ENCODE measurements around the gene DYNLT3.

DNA sequence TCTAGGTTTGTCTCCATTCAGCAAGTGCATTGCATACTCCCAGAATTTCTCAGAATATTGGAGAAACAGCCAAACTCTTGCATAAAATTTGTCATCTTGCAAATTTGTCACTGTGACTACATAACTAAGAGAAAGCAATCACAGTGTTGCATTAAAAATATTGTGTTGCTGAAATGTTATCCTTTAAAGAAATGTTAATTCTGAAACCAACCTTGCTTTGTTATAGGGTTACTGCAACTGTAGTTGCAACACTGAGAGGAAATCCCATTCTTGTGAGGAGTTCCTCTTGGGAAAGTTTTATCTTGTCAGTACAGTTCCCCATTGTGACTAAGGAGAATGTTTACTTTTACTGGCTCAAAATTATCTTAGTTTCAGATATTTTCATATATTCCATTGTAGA, 46.7 kb downstream of the DYNLT3 start:
- TF ChIP-seq, protein P1, sequence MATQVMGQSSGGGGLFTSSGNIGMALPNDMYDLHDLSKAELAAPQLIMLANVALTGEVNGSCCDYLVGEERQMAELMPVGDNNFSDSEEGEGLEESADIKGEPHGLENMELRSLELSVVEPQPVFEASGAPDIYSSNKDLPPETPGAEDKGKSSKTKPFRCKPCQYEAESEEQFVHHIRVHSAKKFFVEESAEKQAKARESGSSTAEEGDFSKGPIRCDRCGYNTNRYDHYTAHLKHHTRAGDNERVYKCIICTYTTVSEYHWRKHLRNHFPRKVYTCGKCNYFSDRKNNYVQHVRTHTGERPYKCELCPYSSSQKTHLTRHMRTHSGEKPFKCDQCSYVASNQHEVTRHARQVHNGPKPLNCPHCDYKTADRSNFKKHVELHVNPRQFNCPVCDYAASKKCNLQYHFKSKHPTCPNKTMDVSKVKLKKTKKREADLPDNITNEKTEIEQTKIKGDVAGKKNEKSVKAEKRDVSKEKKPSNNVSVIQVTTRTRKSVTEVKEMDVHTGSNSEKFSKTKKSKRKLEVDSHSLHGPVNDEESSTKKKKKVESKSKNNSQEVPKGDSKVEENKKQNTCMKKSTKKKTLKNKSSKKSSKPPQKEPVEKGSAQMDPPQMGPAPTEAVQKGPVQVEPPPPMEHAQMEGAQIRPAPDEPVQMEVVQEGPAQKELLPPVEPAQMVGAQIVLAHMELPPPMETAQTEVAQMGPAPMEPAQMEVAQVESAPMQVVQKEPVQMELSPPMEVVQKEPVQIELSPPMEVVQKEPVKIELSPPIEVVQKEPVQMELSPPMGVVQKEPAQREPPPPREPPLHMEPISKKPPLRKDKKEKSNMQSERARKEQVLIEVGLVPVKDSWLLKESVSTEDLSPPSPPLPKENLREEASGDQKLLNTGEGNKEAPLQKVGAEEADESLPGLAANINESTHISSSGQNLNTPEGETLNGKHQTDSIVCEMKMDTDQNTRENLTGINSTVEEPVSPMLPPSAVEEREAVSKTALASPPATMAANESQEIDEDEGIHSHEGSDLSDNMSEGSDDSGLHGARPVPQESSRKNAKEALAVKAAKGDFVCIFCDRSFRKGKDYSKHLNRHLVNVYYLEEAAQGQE (IDR thresholded peaks at IDR 0.05; ENCODE audit: insufficient read depth in 1 of 2, low read depth in 2 of 2, low read length in 1 of 2): no peak
- TF ChIP-seq, protein P2, sequence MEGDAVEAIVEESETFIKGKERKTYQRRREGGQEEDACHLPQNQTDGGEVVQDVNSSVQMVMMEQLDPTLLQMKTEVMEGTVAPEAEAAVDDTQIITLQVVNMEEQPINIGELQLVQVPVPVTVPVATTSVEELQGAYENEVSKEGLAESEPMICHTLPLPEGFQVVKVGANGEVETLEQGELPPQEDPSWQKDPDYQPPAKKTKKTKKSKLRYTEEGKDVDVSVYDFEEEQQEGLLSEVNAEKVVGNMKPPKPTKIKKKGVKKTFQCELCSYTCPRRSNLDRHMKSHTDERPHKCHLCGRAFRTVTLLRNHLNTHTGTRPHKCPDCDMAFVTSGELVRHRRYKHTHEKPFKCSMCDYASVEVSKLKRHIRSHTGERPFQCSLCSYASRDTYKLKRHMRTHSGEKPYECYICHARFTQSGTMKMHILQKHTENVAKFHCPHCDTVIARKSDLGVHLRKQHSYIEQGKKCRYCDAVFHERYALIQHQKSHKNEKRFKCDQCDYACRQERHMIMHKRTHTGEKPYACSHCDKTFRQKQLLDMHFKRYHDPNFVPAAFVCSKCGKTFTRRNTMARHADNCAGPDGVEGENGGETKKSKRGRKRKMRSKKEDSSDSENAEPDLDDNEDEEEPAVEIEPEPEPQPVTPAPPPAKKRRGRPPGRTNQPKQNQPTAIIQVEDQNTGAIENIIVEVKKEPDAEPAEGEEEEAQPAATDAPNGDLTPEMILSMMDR (IDR thresholded peaks at IDR 0.05): no peak
- TF ChIP-seq POLR2AphosphoS5 (IDR thresholded peaks at IDR 0.05; ENCODE audit: low read depth, low read length) (no peak), SIN3A (IDR thresholded peaks at IDR 0.05; ENCODE audit: borderline replicate concordance, insufficient read depth, low read depth, low read length) (no peak), TCF7L2 (IDR thresholded peaks at IDR 0.05; ENCODE audit: low read depth, low read length) (no peak)

Measured in Panc1 (cell line).